Measurements from ENCODE around the gene ASIC5.
"Not testable (repeated sequence)": the region's sequence is repeated elsewhere in the genome, so short reads cannot be mapped to it uniquely, and the experiment has no call there.

ASIC5 gene

DNA sequence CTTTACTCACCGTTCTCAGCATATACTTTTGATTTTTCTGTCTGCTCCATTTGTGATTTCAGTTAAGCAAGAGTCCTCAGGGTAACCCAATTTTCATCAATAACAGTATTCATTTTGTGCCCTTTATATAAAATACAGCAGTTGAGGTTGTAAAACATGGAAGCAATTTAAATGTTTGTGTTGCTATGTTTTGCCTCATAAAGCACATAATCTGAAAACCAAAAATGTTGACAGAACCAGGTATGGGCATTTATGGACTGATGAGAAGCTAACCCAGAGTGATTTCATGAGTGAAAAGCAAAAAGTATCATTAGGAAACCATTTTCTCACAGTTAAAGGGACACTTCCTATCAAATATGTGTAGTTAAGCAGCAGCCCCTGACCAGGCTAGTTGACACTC, at the start of gene ASIC5:
TSS of gene ASIC5 (minus strand) at position 101 of the 400 bp plus-strand sequence. CDS start at position 50, 51 bp downstream.
- DNase-seq (ENCODE audit: low spot score) = no peak

GRCh38 chr4:155914782-155915181, 48.7 kb upstream of the ASIC5 start:
- DNase-seq (ENCODE audit: low spot score) = no peak

- DNase-seq (ENCODE audit: low spot score) = no peak
Observed at GRCh38 chr4:155911905-155912304, 45.8 kb upstream of the ASIC5 start.

DNA sequence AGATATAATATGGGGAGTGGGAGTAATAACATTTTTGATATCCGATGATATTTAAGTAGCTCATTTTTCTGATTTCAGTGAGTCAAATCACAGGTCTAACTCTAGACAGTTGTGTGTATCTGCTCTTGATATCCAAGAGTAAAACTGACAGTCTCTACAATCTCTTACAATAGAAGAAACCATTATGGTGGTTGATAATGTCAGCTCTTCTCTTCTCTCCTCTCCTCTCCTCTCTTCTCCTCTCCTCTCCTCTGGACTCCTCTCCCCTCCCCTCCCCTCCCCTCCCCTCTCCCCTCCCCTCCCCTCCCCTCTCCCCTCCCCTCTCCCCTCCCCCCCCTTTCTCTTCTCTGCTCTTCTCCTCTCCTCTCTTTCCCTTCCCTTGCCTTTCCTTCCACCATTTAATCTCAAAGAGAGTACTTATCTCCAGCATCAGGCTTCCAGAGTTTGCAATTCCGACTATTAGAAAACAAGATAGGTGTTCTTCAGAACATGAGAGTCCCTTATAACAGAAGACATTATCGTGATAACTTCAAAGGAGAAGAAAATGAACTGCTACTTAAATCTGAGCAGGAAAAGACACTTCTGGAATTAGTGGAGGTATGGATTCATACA, 43.6 kb upstream of the ASIC5 start:
- no peak for DNase-seq (ENCODE audit: low spot score)

DNA sequence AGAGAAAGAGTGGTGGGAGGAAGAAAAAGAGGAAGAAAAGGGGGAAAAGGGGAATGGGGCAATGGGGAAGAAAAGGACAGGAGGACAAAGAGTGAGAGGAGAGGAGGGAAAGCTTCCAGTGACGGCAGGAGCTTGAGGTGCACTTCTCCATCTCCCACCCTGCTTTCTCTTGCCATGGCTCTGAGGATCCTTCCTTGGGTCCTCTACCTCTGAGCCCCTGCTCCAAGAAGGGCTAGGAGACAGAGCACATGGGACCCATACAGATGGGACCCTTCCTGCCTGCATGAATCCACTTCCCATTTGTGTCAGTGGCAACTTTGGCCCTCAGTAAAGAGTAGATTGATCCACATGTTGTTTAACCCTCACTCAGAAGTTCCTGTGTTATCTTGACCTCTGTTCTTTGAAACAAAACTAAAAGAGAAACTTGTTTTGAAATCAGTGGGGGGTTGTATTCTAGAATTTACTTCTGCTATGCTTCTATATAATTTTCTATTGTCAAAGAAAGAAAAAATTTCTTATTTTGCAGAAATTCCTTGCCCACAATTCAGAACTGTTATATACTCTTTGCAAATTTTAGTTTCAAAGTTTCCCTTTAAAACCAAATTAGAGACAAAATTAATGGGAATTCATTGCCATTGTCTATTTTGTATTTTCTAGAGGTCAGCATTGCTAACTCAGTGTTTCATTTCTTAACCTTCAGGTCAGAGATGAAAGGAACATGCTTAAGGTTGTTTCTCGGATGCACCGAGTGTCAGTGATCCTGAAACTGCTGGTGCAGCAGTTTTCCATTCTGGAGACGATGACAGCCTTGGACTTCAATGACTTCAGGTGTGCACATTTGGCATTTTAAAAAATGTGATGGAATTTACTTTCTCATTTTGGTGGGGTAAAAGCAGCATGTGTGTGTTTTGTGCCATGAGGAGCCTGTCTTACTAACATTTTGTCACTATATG, 42.4 kb upstream of the ASIC5 start:
- no peak for DNase-seq (ENCODE audit: low spot score)

GRCh38 chr4:155907556-155907955, 41.5 kb upstream of the ASIC5 start:
- no peak for DNase-seq (ENCODE audit: low spot score)

GRCh38 chr4:155906554-155907247, 40.6 kb upstream of the ASIC5 start:
- peak; percentile 78 for DNase-seq (ENCODE audit: low spot score)

GRCh38 chr4:155904331-155904730, 38.3 kb upstream of the ASIC5 start:
- DNase-seq (ENCODE audit: low spot score) = no peak

DNA sequence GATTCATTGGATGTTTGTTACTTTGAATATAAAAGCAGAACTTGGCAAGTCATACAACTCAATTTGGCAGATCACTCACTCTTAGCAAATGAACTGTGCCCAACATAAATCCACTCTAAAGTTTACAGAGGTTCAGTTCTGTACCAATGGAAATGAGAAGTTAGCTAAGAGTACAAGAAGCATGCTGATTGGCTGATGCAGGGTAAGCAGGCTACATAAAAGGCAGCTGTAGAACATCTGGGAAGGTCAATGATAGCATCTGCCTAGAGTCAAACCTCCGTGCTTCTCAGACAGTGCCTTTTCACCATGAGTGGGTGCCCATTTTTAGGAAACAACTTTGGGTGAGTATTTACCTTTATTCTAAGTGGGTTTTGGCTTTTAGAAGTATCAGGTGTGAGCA, 37.4 kb upstream of the ASIC5 start, which contains the start of gene TDO2:
TSS of gene TDO2 (plus strand) at position 244 of the 400 bp plus-strand sequence. CDS start at position 307, 63 bp downstream.
- no peak for DNase-seq (ENCODE audit: low spot score)

DNA sequence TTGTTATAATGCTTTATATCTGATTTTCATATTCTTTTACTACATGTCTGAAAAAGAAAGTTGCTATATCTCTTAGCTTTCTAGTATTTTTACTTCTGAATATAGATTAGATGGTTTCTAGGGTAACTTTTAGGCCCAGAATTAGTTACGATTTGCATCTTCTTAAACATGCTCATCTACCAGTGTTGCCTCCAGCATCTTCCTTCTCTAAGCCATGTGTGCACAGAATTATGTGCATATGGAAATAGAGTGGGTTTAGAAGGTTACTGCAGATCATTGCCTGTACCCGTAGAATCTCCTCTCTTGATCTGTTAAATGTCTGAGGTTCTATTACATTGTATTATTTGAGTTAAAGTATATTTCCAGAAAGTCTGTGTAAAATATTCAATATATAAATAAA, 34.9 kb upstream of the ASIC5 start:
- no peak for DNase-seq (ENCODE audit: low spot score)

DNA sequence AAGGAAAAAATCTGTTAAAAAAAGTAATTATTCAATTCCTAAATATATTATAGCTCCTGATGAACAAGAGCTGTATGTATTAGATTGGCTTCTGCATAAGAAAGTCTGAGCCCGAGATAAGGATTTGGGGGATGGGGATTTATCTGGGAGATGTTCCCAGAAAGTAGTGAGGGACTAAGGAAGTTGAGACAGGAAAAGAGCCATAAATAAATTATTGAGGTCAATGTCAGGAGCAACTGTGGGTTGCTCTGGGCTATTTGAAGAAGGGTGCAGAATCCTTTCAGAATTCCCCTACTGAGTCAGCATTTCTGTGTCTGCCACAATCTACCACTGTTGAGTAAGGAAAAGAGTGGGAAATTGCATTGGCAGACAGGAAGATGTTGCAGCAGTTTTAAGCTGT, 34.3 kb upstream of the ASIC5 start:
- DNase-seq (ENCODE audit: low spot score) = peak; percentile 20

DNA sequence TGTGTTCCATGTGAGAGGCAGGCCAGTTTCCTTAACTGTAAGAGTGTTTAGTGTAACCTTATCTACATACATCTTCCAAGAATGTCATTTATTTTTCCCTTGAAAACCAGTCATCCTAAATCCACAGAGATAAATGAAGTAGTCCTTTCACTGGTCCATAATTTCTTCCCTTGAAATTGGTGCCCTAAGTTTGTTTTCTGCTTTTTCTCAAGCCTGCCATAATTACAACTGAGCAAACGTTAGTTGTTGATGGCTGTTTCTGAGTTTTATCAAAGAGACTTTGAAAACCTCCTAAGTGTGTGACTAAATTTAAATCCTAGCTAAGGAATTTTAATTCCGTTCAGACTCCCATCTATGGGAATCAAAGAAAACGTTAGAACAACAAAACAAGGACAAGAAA, 33.8 kb upstream of the ASIC5 start:
- no peak for DNase-seq (ENCODE audit: low spot score)

DNA sequence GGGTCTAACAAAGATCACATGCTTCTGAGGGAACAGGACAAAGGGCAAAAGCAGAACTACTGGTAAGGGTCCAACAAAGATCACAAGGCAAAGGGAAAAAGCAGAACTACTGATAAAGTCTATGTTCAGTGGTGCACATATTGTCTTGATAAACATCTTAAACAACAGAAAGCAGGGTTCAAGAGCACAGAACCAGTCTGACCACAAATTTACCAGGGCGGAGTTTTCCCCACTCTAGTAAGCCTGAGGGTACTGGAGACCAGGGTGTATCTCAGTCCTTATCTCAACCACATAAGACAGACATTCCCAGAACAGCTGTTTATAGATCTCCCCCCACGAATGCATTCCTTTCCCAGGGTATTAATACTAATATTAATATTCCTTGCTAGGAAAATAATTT, 32.3 kb upstream of the ASIC5 start:
- not testable (repeated sequence) for DNase-seq (ENCODE audit: low spot score)

DNA sequence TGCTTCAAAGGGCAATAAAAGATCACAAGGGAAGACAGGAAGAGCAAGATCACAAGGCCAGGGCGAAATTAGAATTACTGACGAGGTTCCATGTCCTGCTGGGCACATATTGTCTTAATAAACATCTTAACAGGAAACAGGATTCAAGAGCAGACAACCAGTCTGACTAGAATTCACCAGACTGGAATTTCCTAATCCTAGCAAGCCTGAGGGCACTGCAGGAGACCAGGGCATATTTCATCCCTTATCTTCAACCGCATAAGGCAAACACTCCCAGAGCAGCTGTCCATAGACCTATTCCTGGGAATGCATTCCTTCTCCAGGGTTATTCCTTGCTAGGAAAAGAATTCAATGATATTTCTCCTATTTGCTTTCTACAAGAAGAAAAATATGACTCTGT, 25.0 kb upstream of the ASIC5 start:
- DNase-seq (ENCODE audit: low spot score) = no peak

GRCh38 chr4:155889946-155890345, 23.9 kb upstream of the ASIC5 start:
- no peak for DNase-seq (ENCODE audit: low spot score)

DNA sequence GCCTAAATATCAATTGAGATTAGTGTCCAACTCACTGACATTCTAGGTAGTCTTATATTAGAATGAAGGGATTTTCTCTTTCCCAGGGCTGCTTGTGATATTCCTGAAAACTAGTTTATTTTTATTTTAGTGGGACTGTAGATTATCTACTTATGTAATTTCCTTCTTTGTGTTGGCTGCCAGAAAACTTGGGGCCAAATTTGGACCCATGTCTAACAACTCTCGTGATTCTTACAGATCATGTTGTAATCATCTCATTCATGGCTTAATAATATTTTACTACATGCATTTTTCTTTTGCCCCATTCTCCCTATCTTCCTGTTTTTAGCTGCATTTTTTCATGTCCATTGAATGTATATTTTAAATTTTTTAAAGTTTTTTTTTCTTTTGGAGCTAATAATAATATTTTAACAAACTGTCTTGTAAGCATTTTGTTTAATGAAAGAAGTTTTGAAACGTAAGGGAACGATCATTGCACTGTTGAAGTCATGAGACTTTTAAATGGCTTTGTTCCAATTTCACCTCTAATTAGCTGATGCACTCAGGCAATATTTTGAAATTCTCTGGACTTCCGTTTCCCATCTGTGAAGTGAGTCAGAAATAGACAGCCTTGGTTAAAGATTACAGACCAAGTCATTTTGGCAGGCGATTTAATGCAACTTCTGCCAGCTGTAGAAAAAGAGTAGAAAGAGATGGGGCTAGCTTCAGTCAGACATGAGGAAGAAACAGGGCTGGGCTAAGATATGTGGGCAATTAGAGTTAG, 23.1 kb upstream of the ASIC5 start:
- peak; percentile 77 for DNase-seq (ENCODE audit: low spot score)

- DNase-seq (ENCODE audit: low spot score) = no peak
Observed at GRCh38 chr4:155887847-155888570, 21.9 kb upstream of the ASIC5 start.

GRCh38 chr4:155887045-155887444, 21.0 kb upstream of the ASIC5 start:
- DNase-seq (ENCODE audit: low spot score) = no peak

GRCh38 chr4:155885666-155886065, 19.6 kb upstream of the ASIC5 start:
- no peak for DNase-seq (ENCODE audit: low spot score)

GRCh38 chr4:155883895-155884294, 17.8 kb upstream of the ASIC5 start:
- no peak for DNase-seq (ENCODE audit: low spot score)

- DNase-seq (ENCODE audit: low spot score) = no peak
Observed at GRCh38 chr4:155881555-155881954, 15.5 kb upstream of the ASIC5 start.
